Right lobe of liver (tissue), 6 donors: ENCODE measurements around the gene BLOC1S5. TPM values are rescaled to one million over a fixed set of nuclear protein-coding genes. Genes with fewer than 3 reads are reported as not detected.

Experiments
- ATAC-seq, 4 donors: fragments of 200-7000 bp; cut with Tn5 transposase; one replicate each; pipeline ENCODE4 v1.9.1; 2020; ENCODE audit warnings: mild to moderate bottlenecking in 4 of 4, moderate library complexity in 4 of 4
- DNase-seq, 3 donors: peaks; one replicate each; pipeline ENCODE4 v3.0.0-alpha.2; 2020
- H3K27ac ChIP-seq, 3 donors: fragments of 200-600 bp; one replicate each; pipeline ENCODE4 v1.8.0; 2022
- H3K27me3 ChIP-seq, 2 donors: fragments of 200-600 bp; one replicate each; pipeline ENCODE4 v1.8.0; 2022
- H3K36me3 ChIP-seq, 4 donors: fragments of 200-600 bp; sonication (generic) in 1 of 4; one replicate each; pipeline versions ENCODE4 v1.5.1 to v1.8.0; 2017 to 2022; ENCODE audit warnings: control low read depth in 1 of 4
- H3K4me1 ChIP-seq, 4 donors: fragments of 200-600 bp; sonication (generic) in 1 of 4; one replicate each; pipeline versions ENCODE4 v1.5.1 to v1.8.0; 2017 to 2022; ENCODE audit warnings: control low read depth in 1 of 4
- H3K4me3 ChIP-seq, 3 donors: fragments of 200-600 bp; one replicate each; pipeline ENCODE4 v1.8.0; 2022
- H3K9me3 ChIP-seq, 4 donors: fragments of 200-600 bp; sonication (generic) in 1 of 4; one replicate each; pipeline versions ENCODE4 v1.5.1 to v1.8.0; 2017 to 2022; ENCODE audit warnings: control low read depth in 1 of 4
- CTCF ChIP-seq, 4 donors: fragments of 200-600 bp in 3 of 4; fragments of 450-650 bp in 1 of 4; IDR thresholded peaks; one replicate each; pipeline versions ENCODE4 v1.5.1 to v1.8.0; 2016 to 2022; ENCODE audit warnings: antibody characterized with exemption in 4 of 4, mild to moderate bottlenecking in 2 of 4
- POLR2A ChIP-seq: fragments of 450-650 bp; IDR thresholded peaks from one replicate; pipeline ENCODE4 v1.6.1; 2017; ENCODE audit warnings: antibody characterized with exemption, mild to moderate bottlenecking
- WGBS: methylation state at CpG from one replicate; pipeline ENCODE4 v1.1.6; 2018; ENCODE audit warnings: low coverage, low lambda C conversion rate; ENCODE audit not compliant: insufficient coverage; ENCODE audit errors: missing lambda C conversion rate; 5-methylcytosine and 5-hydroxymethylcytosine counted together
- intact Hi-C, 2 donors: fragments of 100-400 bp; cut with DNase I; formaldehyde crosslinking; loops; one replicate each; pipeline versions ENCODE4 v1.11.2 to v1.14.1; 2022
- total RNA-seq, 6 experiments: library from RNA; depleted of rRNA in 2 of 6; stranded (reverse); fragments of >200 nt in 2 of 6; fragmentation: NEBNext Ultra II Directional in 3 of 6; extraction: Animal tissue kit (Norgen Biotek cat#: 25700) in 3 of 6; gene quantifications; one replicate each; pipeline versions ENCODE4 v1.1.0 to v1.2.4, GENCODE V29; 2016 to 2023
- donor health status: DM: no; HTN: yes; CAD: no.
- donor health status: DM: no; HTN: no; CAD: no.
- donor health status: DM: no; HTN: no; CAD: no.
- donor health status: DM: no; HTN: yes; CAD: no.
- donor health status: DM: no; HTN: yes; CAD: no.

Gene BLOC1S5
- total RNA-seq, 6 experiments from 2014 or later, result 4.4 to 10.7 (median 7.4) TPM

GRCh38 chr6:7999201-7999600, 65.0 kb downstream of the BLOC1S5 start:
- no peaks in the 10 kb centered on the region for H3K27me3 ChIP-seq
- intact Hi-C loops, result no loop called here
- H3K36me3 ChIP-seq, result no peaks in the 10 kb centered on the region
- no peak for TF ChIP-seq CTCF (IDR thresholded peaks at IDR 0.05)
- TF ChIP-seq POLR2A, result no peak
- no peaks in the 10 kb centered on the region for H3K9me3 ChIP-seq
- 97% methylated on average over 3 of the region's 3 CpGs for WGBS
- H3K27ac ChIP-seq, result no peak overlapping the region
- no peak for ATAC-seq
- no peak for DNase-seq
- H3K4me3 ChIP-seq, result no peak overlapping the region
- no peaks in the 10 kb centered on the region for H3K4me1 ChIP-seq

- no peaks in the 10 kb centered on the region for H3K27me3 ChIP-seq
- no peaks in the 10 kb centered on the region for H3K36me3 ChIP-seq
- no peaks in the 10 kb centered on the region for H3K4me1 ChIP-seq
- H3K27ac ChIP-seq, result no peak overlapping the region
- TF ChIP-seq CTCF (IDR thresholded peaks at IDR 0.05) (no peak), POLR2A (no peak)
- no peak for ATAC-seq
- H3K4me3 ChIP-seq, result no peak overlapping the region
- intact Hi-C loops, result no loop called here
- no peaks in the 10 kb centered on the region for H3K9me3 ChIP-seq
- 97% methylated on average over 4 of the region's 7 CpGs for WGBS
- no peak for DNase-seq
Observed at GRCh38 chr6:7998103-7998725, 66.0 kb downstream of the BLOC1S5 start.

GRCh38 chr6:7997286-7997685, 66.9 kb downstream of the BLOC1S5 start:
- no peak for ATAC-seq
- no peak overlapping the region for H3K27ac ChIP-seq
- WGBS, result 72% methylated on average over 3 of the region's 3 CpGs

GRCh38 chr6:7996538-7997111, 67.6 kb downstream of the BLOC1S5 start:
- Histone ChIP-seq H3K4me1 (no peaks in the 10 kb centered on the region), H3K27me3 (no peaks in the 10 kb centered on the region), H3K4me3 (no peak overlapping the region), H3K27ac (no peak overlapping the region), H3K36me3 (no peaks in the 10 kb centered on the region), H3K9me3 (no peaks in the 10 kb centered on the region)
- WGBS, result 36% methylated on average over 10 of the region's 10 CpGs
- intact Hi-C loops, result no loop called here
- DNase-seq (no peak), ATAC-seq (peak; percentile 35 to 45 (median 44))
- TF ChIP-seq POLR2A (no peak), CTCF (IDR thresholded peaks at IDR 0.05) (no peak)

More at GRCh38 chr6:7997286-7997685, 66.9 kb downstream of the BLOC1S5 start:
- no peak for TF ChIP-seq CTCF (IDR thresholded peaks at IDR 0.05)
- TF ChIP-seq POLR2A, result no peak
- no peak for DNase-seq
- intact Hi-C loops, result no loop called here
- Histone ChIP-seq H3K27me3 (no peaks in the 10 kb centered on the region), H3K36me3 (no peaks in the 10 kb centered on the region), H3K4me3 (no peak overlapping the region), H3K9me3 (no peaks in the 10 kb centered on the region), H3K4me1 (no peaks in the 10 kb centered on the region)
